HEK293T (cell line): ENCODE measurements around the gene NANOG.
"Not testable (repeated sequence)": the region's sequence is repeated elsewhere in the genome, so short reads cannot be mapped to it uniquely, and the experiment has no call there.

Experiments
- CTCF ChIA-PET: fragments of 350-600 bp; formaldehyde crosslinking; extraction: SDS; loops from one replicate; lab custom pipeline; 2021; ENCODE audit warnings: antibody characterized with exemption, inconsistent platforms; lab: Yijun Ruan, JAX
- POLR2A ChIA-PET: fragments of 350-600 bp; formaldehyde crosslinking; extraction: SDS; loops from one replicate; lab custom pipeline; 2020; ENCODE audit warnings: antibody characterized with exemption, inconsistent platforms; lab: Yijun Ruan, JAX
- DNase-seq: peaks from one replicate; pipeline ENCODE4 v3.0.0; 2012; ENCODE audit warnings: mixed read lengths; ENCODE audit errors: extremely low spot score
- ARNT ChIP-seq: fragments of 450-650 bp; IDR thresholded peaks from 2 replicates; pipeline ENCODE4 v1.6.1; 2017; ENCODE audit warnings: mild to moderate bottlenecking
- BHLHE40 ChIP-seq: fragments of 450-650 bp; IDR thresholded peaks from 2 replicates; pipeline ENCODE4 v1.6.1; 2016; ENCODE audit warnings: mild to moderate bottlenecking, moderate library complexity, borderline replicate concordance
- CTBP1 ChIP-seq: fragments of 450-650 bp; IDR thresholded peaks from 2 replicates; pipeline ENCODE4 v1.6.1; 2016; ENCODE audit warnings: borderline replicate concordance
- ELF4 ChIP-seq: fragments of 450-650 bp; IDR thresholded peaks from 2 replicates; pipeline ENCODE4 v1.6.1; 2017; ENCODE audit warnings: antibody characterized with exemption
- FOXA1 ChIP-seq: fragments of 450-650 bp; IDR thresholded peaks from 2 replicates; pipeline ENCODE4 v1.6.1; 2016; ENCODE audit warnings: mild to moderate bottlenecking
- FOXK2 ChIP-seq: fragments of 450-650 bp; IDR thresholded peaks from 2 replicates; pipeline ENCODE4 v1.6.1; 2016; ENCODE audit warnings: mild to moderate bottlenecking
- FOXM1 ChIP-seq: fragments of 450-650 bp; IDR thresholded peaks from 2 replicates; pipeline ENCODE4 v1.6.1; 2017; ENCODE audit warnings: mild to moderate bottlenecking, borderline replicate concordance
- HDGF ChIP-seq: fragments of 450-650 bp; IDR thresholded peaks from 2 replicates; pipeline ENCODE4 v1.6.1; 2017; ENCODE audit warnings: antibody characterized with exemption, borderline replicate concordance
- L3MBTL2 ChIP-seq: fragments of 450-650 bp; conservative IDR thresholded peaks from 2 replicates; pipeline ENCODE4 v1.6.1; 2016; ENCODE audit warnings: mild to moderate bottlenecking
- LEF1 ChIP-seq: fragments of 450-650 bp; IDR thresholded peaks from 2 replicates; pipeline ENCODE4 v1.6.1; 2017; ENCODE audit warnings: mild to moderate bottlenecking, borderline replicate concordance
- NFRKB ChIP-seq: fragments of 450-650 bp; IDR thresholded peaks from 2 replicates; pipeline ENCODE4 v1.6.1; 2016; ENCODE audit warnings: mild to moderate bottlenecking, moderate library complexity
- SP1 ChIP-seq: fragments of 450-650 bp; IDR thresholded peaks from 2 replicates; pipeline ENCODE4 v1.6.1; 2017
- SUZ12 ChIP-seq: fragments of 450-650 bp; IDR thresholded peaks from 2 replicates; pipeline ENCODE4 v1.6.1; 2016; ENCODE audit warnings: mild to moderate bottlenecking
- TARDBP ChIP-seq: fragments of 450-650 bp; IDR thresholded peaks from 2 replicates; pipeline ENCODE4 v1.6.1; 2016
- ZNF384 ChIP-seq: fragments of 450-650 bp; IDR thresholded peaks from 2 replicates; pipeline ENCODE4 v1.6.1; 2016
- TF ChIP-seq, protein P1 (sequence below): fragments of 450-650 bp; IDR thresholded peaks from 2 replicates; pipeline ENCODE4 v1.6.1; 2016

The NANOG gene

DNA sequence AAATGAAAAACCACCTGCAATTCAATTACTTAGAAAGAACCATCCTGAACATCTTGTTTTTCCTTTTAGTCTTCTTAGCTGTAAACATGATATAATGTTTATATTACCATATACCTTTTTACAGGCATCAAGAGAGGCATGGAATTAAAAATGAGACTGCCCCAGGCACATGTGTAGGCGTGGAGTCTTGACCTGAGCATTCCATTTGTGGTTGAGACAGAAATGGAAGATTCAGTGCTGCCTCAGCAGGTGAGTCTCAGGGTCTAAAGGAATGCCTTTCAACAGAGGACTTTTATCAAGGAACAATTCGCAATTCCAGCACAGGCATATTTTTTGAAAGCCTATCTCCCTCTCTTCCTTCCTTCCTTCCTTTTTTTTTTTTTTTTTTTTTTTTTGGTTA is 32.2 kb upstream of the NANOG start:
- POLR2A ChIA-PET = no interaction called here
- no peak for TF ChIP-seq FOXA1
- TF ChIP-seq FOXK2 = no peak
- no peak for TF ChIP-seq CTBP1
- TF ChIP-seq TARDBP = no peak
- TF ChIP-seq BHLHE40 = no peak
- TF ChIP-seq ELF4 = no peak
- no peak for TF ChIP-seq SP1
- no peak for TF ChIP-seq SUZ12
- TF ChIP-seq ARNT = no peak
- TF ChIP-seq, protein P1, sequence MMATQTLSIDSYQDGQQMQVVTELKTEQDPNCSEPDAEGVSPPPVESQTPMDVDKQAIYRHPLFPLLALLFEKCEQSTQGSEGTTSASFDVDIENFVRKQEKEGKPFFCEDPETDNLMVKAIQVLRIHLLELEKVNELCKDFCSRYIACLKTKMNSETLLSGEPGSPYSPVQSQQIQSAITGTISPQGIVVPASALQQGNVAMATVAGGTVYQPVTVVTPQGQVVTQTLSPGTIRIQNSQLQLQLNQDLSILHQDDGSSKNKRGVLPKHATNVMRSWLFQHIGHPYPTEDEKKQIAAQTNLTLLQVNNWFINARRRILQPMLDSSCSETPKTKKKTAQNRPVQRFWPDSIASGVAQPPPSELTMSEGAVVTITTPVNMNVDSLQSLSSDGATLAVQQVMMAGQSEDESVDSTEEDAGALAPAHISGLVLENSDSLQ = no peak
- TF ChIP-seq NFRKB = no peak
- no peak for TF ChIP-seq HDGF
- TF ChIP-seq ZNF384 = no peak
- DNase-seq = no peak
- CTCF ChIA-PET = no interaction called here

DNA sequence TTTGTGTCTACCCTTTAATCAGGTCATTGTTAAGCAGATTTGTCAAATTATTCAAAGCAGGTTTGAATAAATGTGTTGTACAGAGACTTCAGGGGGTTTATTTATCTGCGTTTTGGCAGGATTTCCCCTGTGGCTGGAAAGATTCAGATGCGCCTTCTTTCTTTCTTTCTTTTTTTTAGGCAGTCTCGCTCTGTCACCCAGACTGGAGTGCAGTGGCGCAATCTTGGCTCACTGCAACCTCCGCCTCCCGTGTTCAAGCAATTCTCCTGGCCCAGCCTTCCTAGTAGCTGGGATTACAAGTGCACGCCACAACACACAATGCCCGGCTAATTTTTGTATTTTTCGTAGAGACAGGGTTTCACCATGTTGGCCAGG is 30.4 kb upstream of the NANOG start:
- ChIA-PET CTCF (no interaction called here), POLR2A (no interaction called here)
- TF ChIP-seq FOXM1 = no peak
- no peak for TF ChIP-seq FOXK2
- TF ChIP-seq SUZ12 = no peak
- DNase-seq = no peak

DNA sequence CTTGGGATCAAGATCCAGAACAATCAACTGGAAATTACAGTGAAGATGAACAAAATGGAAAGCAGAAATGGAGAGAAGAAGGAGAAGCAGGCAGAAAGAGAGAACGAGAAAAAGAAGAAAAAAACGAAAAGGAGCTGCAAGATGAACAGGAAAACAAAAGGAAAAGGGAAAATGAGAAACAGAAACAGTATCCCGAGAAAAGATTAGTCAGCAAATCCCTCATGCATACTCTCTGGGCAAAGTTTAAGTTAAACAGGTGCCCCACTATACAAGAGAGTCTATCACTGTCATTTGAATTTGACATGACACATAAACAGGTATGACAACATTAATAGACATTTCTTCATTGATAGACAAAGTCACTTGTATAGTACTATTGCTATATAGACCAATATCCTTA is 19.2 kb upstream of the NANOG start:
- CTCF ChIA-PET = no interaction called here
- no peak for DNase-seq
- TF ChIP-seq SUZ12 = no peak
- TF ChIP-seq ELF4 = no peak
- no peak for TF ChIP-seq LEF1
- no peak for TF ChIP-seq FOXM1
- no peak for TF ChIP-seq FOXA1
- no peak for TF ChIP-seq FOXK2
- TF ChIP-seq, protein P1 = no peak
- no peak for TF ChIP-seq SP1
- POLR2A ChIA-PET = no interaction called here

DNA sequence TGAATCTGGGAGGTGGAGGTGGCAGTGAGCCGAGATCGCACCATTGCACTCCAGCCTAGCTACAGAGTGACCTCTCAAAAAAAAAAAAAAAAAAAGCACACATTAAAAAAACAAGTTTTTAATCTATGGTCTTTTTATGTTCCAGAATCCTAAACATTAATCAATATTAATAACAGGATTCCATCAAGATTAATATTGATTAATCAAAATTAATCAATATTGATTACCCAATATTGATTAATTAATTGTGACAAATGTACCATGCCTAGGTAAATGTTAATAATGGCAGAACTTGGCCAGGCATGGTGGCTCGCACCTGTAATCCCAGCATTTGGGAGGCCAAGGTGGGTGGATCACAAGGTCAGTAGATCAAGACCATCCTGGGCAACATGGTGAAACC is 7.9 kb upstream of the NANOG start:
- ChIA-PET CTCF (no interaction called here), POLR2A (no interaction called here)
- TF ChIP-seq BHLHE40 = no peak
- no peak for DNase-seq

DNA sequence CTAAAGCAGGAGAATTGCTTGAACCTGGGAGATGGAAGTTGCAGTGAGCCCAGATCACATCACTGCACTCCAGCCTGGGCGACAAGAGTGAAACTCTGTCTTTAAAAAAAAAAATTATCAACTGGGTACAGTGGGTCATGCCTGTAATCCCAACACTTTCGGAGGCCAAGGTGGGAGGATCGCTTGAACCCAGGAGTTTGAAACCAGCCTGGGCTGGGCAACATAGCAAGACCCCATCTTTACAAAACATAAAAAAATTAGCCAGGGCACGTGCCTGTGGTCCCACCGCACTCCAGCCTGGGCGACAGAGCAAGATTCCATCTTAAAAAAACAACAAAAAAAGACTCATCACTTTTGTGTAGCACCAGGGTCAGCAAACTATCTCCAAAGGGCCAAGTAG is 7.1 kb upstream of the NANOG start:
- ChIA-PET POLR2A (no interaction called here), CTCF (no interaction called here)
- TF ChIP-seq ELF4 (no peak), HDGF (no peak), ZNF384 (no peak), LEF1 (no peak), FOXK2 (no peak), CTBP1 (no peak), SP1 (no peak), FOXA1 (no peak), ARNT (no peak), NFRKB (no peak), L3MBTL2 (no peak), SUZ12 (no peak)
- TF ChIP-seq, protein P1 = no peak
- no peak for DNase-seq

DNA sequence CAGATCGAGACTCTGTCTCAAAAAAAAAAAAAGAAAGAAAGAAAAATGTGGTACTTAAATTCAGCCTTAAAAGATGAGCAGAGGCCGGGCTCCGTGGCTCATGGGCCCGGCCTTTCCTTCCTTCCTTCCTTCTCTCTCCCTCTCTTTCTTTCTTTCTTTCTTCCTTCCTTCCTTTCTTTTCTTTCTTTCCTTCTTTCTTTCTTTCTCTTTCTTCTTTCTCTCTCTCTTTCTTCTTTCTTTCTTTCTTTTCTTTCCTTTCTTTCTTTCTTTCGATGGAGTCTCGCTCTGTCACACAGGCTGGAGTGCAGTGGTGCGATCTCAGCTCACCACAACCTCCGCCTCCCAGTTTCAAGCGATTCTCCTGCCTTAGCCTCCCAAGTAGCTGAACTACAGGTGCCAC is 5.8 kb upstream of the NANOG start:
- DNase-seq, CTCF ChIA-PET, POLR2A ChIA-PET: not testable (repeated sequence)

DNA sequence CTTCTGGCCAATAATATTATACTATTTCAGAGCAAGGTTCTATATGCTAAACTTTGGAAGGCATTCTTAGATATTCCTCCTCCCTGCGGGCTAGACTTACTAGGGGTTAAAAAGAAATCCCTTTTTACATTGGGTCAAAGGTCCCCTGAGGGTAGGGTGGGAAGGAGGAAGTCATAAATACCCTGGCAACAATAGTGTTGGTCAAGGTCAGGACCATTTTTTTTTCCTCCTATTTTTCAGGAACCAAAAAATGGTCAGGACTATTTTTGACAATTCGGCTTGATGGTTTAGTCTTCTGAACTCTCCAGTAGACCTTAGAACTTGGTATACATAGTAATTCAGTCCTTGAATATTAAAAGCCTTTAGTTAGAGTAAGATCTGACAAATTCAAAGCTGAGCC is 4.5 kb upstream of the NANOG start:
- CTCF ChIA-PET = no interaction called here
- DNase-seq = no peak
- no peak for TF ChIP-seq ELF4
- no peak for TF ChIP-seq FOXA1
- POLR2A ChIA-PET = no interaction called here

DNA sequence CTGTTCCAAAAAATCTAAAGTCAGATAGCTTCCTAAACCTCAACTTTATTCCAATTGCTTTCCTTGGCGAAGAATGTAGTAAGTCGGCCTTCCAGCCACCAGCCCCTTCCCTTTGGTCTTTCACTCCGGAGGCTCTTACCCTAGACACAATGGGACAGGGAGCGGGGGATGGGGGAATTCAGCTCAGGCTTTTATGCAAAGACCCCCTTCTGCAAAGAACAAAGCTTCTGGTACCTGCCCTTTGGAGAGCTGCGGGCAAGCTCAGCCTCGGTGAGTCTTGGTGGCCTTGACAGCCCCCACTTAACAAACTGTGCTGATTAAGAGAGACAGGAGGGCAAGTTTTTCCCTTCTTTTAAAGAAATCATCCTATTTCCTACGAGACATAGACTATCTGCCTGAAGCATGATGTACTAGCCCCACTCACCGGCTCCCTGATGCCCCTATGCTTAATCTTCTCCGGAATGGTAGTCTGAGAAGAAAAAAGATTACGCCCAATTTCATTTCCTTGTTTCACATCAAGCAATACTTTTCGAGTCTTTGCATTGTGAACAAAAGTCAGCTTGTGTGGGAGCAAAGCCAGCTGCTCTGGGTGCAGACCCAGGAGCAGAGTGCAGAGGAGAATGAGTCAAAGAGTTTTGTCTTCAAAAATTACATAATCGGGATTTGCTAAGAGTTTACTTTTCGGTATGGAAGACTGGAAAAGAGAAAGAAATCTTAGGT is 1.5 kb upstream of the NANOG start:
- TF ChIP-seq LEF1 (no peak), FOXK2 (no peak), SUZ12 (no peak), TARDBP (no peak), ARNT (no peak), SP1 (no peak), CTBP1 (no peak), L3MBTL2 (no peak), FOXM1 (no peak), ELF4 (no peak), FOXA1 (no peak), NFRKB (no peak), HDGF (no peak), ZNF384 (no peak), BHLHE40 (no peak)
- TF ChIP-seq, protein P1 = no peak
- DNase-seq = no peak
- ChIA-PET CTCF (no interaction called here), POLR2A (no interaction called here)
